Transverse colon (tissue), 4 donors: ENCODE results near the gene GMPPA. TPM values are rescaled to one million over a fixed set of nuclear protein-coding genes. Genes with fewer than 3 reads are reported as not detected.

Experiments used
- DNase-seq: peaks from one replicate; pipeline ENCODE4 v3.0.0-alpha.2; 2019
- H3K27ac ChIP-seq, 4 donors: fragments of 200-600 bp; sonication (generic); 2 replicates each; pipeline ENCODE4 v1.5.1; 2016 to 2018; ENCODE audit warnings: inconsistent platforms in 4 of 4
- H3K27me3 ChIP-seq: fragments of 200-600 bp; sonication (generic); 2 replicates; pipeline ENCODE4 v1.5.1; 2017; ENCODE audit warnings: inconsistent platforms
- H3K36me3 ChIP-seq, 4 donors: fragments of 200-600 bp; sonication (generic); 2 replicates each; pipeline ENCODE4 v1.5.1; 2017 to 2019; ENCODE audit warnings: inconsistent platforms in 4 of 4
- H3K4me1 ChIP-seq, 4 donors: fragments of 200-600 bp; sonication (generic); 2 replicates each; pipeline ENCODE4 v1.5.1; 2017 to 2020; ENCODE audit warnings: inconsistent platforms in 4 of 4
- H3K4me3 ChIP-seq, 4 donors: fragments of 200-600 bp; sonication (generic); 1 replicate in 1 of 4; 2 replicates in 3 of 4; pipeline versions ENCODE4 v1.5.1 to v1.6.1; 2017 to 2019; ENCODE audit warnings: inconsistent platforms in 4 of 4
- H3K9me3 ChIP-seq, 2 donors: fragments of 200-600 bp; sonication (generic); 2 replicates each; pipeline ENCODE4 v1.5.1; 2017 to 2019; ENCODE audit warnings: inconsistent platforms in 2 of 2
- CTCF ChIP-seq, 5 experiments: fragments of 200-600 bp in 3 of 5; fragments of 450-650 bp in 2 of 5; sonication (generic) in 3 of 5; IDR thresholded peaks; 1 replicate in 2 of 5; 2 replicates in 3 of 5; pipeline ENCODE4 v1.5.1; 2016 to 2017; ENCODE audit warnings: antibody characterized with exemption in 5 of 5, inconsistent platforms in 3 of 5, mild to moderate bottlenecking in 2 of 5, moderate library complexity in 1 of 5
- EP300 ChIP-seq: sonication (generic); formaldehyde crosslinking; IDR thresholded peaks from one replicate; pipeline ENCODE4 v1.6.1; 2017; ENCODE audit warnings: antibody characterized with exemption, low read depth
- POLR2A ChIP-seq: fragments of 450-650 bp; IDR thresholded peaks from one replicate; pipeline ENCODE4 v1.6.1; 2016; ENCODE audit warnings: antibody characterized with exemption, mild to moderate bottlenecking, moderate library complexity
- POLR2AphosphoS5 ChIP-seq, 3 donors: sonication (generic); formaldehyde crosslinking; IDR thresholded peaks; one replicate each; pipeline ENCODE4 v1.6.1; 2016; ENCODE audit warnings: antibody characterized with exemption in 3 of 3
- WGBS, 2 donors: methylation state at CpG; one replicate each; pipeline ENCODE4 v1.1.5; 2018; ENCODE audit warnings: low coverage in 1 of 2; 5-methylcytosine and 5-hydroxymethylcytosine counted together
- in situ Hi-C, 4 donors: fragments of 200-750 bp; cut with MboI; loops; one replicate each; pipeline versions ENCODE4 v1.15.0 to v1.15.1; 2017; ENCODE audit warnings: low sequenced_read_pairs in 3 of 4, low pct_ligation_motif_present in 1 of 4, low pct_unique_long_range_greater_than_20kb in 1 of 4
- intact Hi-C: fragments of 100-400 bp; cut with DNase I; formaldehyde crosslinking; loops from one replicate; pipeline ENCODE4 v1.15.1; 2023; ENCODE audit warnings: low total_unique reads
- total RNA-seq, 4 donors: library from RNA; depleted of rRNA; stranded (reverse); fragments of >200 nt; gene quantifications; one replicate each; pipeline ENCODE4 v1.1.0, GENCODE V29; 2016

The GMPPA gene
- total RNA-seq, 4 donors from 2014 or later = 25.1 to 41.1 (median 36.4) TPM

DNA sequence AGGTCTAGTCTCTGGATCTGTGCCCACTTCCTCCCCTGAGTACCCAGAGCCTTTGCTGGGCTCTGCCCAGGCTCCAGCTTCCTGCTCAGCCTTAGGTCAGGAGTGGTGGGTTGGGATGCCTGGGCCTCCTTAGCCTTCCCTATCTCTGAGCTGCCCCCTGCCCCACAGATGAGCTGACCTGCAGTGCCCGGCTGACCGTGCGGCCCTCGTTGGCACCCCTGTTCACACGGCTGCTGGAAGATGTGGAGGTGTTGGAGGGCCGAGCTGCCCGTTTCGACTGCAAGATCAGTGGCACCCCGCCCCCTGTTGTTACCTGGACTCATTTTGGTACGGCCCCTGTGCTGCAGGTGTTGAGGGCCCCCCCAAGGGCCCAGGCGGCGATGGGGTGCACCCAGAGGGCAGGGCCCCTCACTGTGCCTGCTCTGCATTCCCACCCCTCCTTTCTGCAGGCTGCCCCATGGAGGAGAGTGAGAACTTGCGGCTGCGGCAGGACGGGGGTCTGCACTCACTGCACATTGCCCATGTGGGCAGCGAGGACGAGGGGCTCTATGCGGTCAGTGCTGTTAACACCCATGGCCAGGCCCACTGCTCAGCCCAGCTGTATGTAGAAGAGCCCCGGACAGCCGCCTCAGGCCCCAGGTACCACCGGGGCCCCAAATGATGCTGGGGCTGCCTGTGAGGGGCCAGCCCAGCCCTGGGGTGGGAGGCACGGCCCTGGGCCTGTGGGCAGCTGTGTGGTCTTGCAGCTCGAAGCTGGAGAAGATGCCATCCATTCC is 30.1 kb upstream of the GMPPA start:
- WGBS, 2 donors = 83% methylated on average over 11 of the region's 23 CpGs; no CpG with 5 or more reads in 1 of the 2 donors
- Histone ChIP-seq H3K4me3 (no peak overlapping the region), H3K36me3 (no peaks in the 10 kb centered on the region), H3K27me3 (no peaks in the 10 kb centered on the region), H3K27ac (peak overlapping the region in 3 of 4 donors; percentile 34 to 96 (median 59)), H3K9me3 (no peaks in the 10 kb centered on the region), H3K4me1 (peaks cover 0 to 7% (median 0%) of the 10 kb centered on the region in 4 donors)
- no peak for DNase-seq
- intact Hi-C loops = no loop called here
- no peak for TF ChIP-seq POLR2A
- no peak for TF ChIP-seq POLR2AphosphoS5 (IDR thresholded peaks at IDR 0.05)
- TF ChIP-seq CTCF (IDR thresholded peaks at IDR 0.05) = no peak
- in situ Hi-C loops = no loop called here

DNA sequence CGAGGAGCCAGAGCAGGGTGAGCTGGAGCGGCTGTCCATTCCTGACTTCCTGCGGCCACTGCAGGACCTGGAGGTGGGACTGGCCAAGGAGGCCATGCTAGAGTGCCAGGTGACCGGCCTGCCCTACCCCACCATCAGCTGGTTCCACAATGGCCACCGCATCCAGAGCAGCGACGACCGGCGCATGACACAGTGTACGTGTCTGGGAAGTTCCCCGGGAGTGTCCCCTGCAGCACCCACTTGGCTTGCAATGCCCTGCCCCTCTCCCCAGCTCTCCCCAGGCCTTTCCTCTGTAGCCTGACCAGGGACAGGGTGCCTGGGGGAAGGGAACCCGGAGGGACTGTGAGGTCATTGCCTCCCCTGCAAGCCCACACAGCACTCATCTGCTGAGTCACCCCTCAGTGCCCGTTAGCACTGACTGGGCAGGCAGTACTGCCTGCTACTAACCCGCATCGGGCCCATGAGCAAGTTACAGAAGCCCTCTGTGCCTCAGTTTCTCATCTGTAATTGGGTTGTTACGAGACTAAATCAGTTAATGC is 29.4 kb upstream of the GMPPA start:
- no peak overlapping the region for H3K4me3 ChIP-seq
- no peaks in the 10 kb centered on the region for H3K36me3 ChIP-seq
- peaks cover 0 to 4% (median 0%) of the 10 kb centered on the region in 4 donors for H3K4me1 ChIP-seq
- peak overlapping the region in 3 of 4 donors; percentile 28 to 96 (median 59) for H3K27ac ChIP-seq
- intact Hi-C loops (no loop called here), in situ Hi-C loops (no loop called here)
- DNase-seq = no peak
- H3K27me3 ChIP-seq = no peaks in the 10 kb centered on the region
- H3K9me3 ChIP-seq = no peaks in the 10 kb centered on the region
- TF ChIP-seq CTCF (IDR thresholded peaks at IDR 0.05) = no peak
- no peak for TF ChIP-seq POLR2AphosphoS5 (IDR thresholded peaks at IDR 0.05)
- TF ChIP-seq POLR2A = no peak
- TF ChIP-seq EP300 = no peak
- 81% methylated on average over 16 of the region's 16 CpGs; no CpG with 5 or more reads in 1 of the 2 donors for WGBS, 2 donors

- TF ChIP-seq POLR2A (no peak), POLR2AphosphoS5 (IDR thresholded peaks at IDR 0.05) (no peak), EP300 (no peak), CTCF (IDR thresholded peaks at IDR 0.05) (no peak)
- Histone ChIP-seq H3K4me1 (no peaks in the 10 kb centered on the region), H3K27me3 (no peaks in the 10 kb centered on the region), H3K27ac (peak overlapping the region in 2 of 4 donors; percentile 25 to 26), H3K36me3 (no peaks in the 10 kb centered on the region), H3K9me3 (no peaks in the 10 kb centered on the region), H3K4me3 (no peak overlapping the region)
- DNase-seq = no peak
- 33 to 73% methylated on average over 1 to 4 of the region's 4 CpGs for WGBS, 2 donors
- in situ Hi-C loops (loop anchor here in 3 of 4 donors (10.0 kb wide), 1 partner anchor 54 kb away; no protein-coding TSS in a partner anchor), intact Hi-C loops (no loop called here)
These were observed 28.3 kb upstream of the GMPPA start for GRCh38 chr2:219470429-219470828.

DNA sequence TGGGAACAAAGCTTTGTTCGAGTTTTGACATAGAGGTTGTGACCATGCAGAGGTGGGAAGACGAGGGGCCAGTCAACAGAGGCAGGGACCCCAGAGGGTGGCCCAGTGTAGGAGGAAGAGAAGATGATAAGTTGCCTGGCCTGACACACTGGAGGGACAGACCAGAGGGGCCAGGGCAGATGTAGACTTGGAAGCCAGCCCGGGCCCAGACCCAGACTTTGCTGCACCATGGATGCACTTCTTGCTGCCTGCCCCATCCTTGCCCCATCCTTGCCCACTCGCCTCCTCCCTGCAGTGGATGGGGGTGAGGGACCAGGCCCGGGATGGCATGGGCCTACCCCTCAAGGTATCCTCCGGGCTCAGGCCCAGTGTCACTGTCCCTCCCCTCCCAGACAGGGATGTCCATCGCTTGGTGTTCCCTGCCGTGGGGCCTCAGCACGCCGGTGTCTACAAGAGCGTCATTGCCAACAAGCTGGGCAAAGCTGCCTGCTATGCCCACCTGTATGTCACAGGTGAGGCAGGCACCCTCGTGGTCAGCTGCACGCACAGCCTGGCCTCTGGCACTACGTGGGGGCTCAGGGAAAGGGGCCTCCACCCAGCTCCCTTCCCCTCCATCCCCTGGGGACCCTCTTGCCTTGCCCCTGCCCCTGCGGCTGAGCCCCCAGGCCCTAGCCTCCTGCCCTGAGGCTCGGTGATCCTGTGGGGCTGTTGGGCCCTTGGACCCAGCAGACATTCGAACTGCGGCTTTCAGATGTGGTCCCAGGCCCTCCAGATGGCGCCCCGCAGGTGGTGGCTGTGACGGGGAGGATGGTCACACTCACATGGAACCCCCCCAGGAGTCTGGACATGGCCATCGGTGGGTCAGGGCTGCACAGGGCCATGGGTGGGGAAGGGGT is 27.0 kb upstream of the GMPPA start:
- H3K27ac ChIP-seq = peak overlapping the region in 2 of 4 donors; percentile 3 to 34
- DNase-seq = no peak
- intact Hi-C loops = no loop called here

More for the DNA sequence above, 27.0 kb upstream of the GMPPA start:
- peaks cover 0 to 8% (median 2%) of the 10 kb centered on the region in 4 donors for H3K4me1 ChIP-seq
- H3K27me3 ChIP-seq = peaks cover 2% of the 10 kb centered on the region
- no peaks in the 10 kb centered on the region for H3K9me3 ChIP-seq
- H3K4me3 ChIP-seq = no peak overlapping the region
- 79% methylated on average over 22 of the region's 22 CpGs; no CpG with 5 or more reads in 1 of the 2 donors for WGBS, 2 donors
- TF ChIP-seq POLR2AphosphoS5 (IDR thresholded peaks at IDR 0.05) = no peak
- no peak for TF ChIP-seq EP300
- no peak for TF ChIP-seq CTCF (IDR thresholded peaks at IDR 0.05)
- TF ChIP-seq POLR2A = no peak
- H3K36me3 ChIP-seq = no peaks in the 10 kb centered on the region
- in situ Hi-C loops = loop anchor here in 3 of 4 donors (10.0 kb wide), 1 partner anchor 53 kb away; no protein-coding TSS in a partner anchor
